T-cell (primary cell): ENCODE data around the gene C20orf204. TPM values are rescaled to one million over a fixed set of nuclear protein-coding genes. Genes with fewer than 3 reads are reported as not detected.
A peak's percentile ranks its signal among the peaks of the same experiment; 100 is the strongest.

ENCODE experiments used
- ATAC-seq, 4 experiments: fragments of 200-7000 bp in 3 of 4; fragments of 150-1000 bp in 1 of 4; cut with Tn5 transposase; replicated peaks in 1 of 4; 1 replicate in 3 of 4; 2 replicates in 1 of 4; pipeline ENCODE4 v1.10.0; 2021; ENCODE audit warnings: moderate library complexity in 3 of 4, mild to moderate bottlenecking in 2 of 4, moderate number of reproducible peaks in 1 of 4
- CTCF ChIA-PET, 2 donors: fragments of 300-600 bp; sonication (Branson Sonifier 250); formaldehyde crosslinking; loops; one replicate each; lab custom pipeline; 2022; ENCODE audit warnings: antibody characterized with exemption in 2 of 2; lab: Charles Lee
- POLR2A ChIA-PET, 2 donors: fragments of 300-600 bp; sonication (Branson Sonifier 250); formaldehyde crosslinking; loops; one replicate each; lab custom pipeline; 2022; ENCODE audit warnings: antibody characterized with exemption in 2 of 2; lab: Charles Lee
- DNase-seq, 35 experiments: peaks; one replicate each; pipeline versions ENCODE4 v3.0.0 to v3.0.0-alpha.2; 2013 to 2023
- H3K27ac ChIP-seq: one replicate; pipeline ENCODE4 v1.5.1; 2013; ENCODE audit warnings: low read length
- H3K27me3 ChIP-seq, 2 experiments: replicated peaks in 1 of 2; 1 replicate in 1 of 2; 2 replicates in 1 of 2; pipeline versions ENCODE4 v1.6.1 to v1.7.0; 2013; ENCODE audit warnings: low read length in 1 of 2, mixed read lengths in 1 of 2; ENCODE audit not compliant: control insufficient read depth in 2 of 2, insufficient read depth in 2 of 2; ENCODE audit errors: extremely low read depth in 1 of 2
- H3K36me3 ChIP-seq, 2 donors: 1 replicate in 1 of 2; 2 replicates in 1 of 2; pipeline versions ENCODE4 v1.6.1 to v1.7.0; 2013; ENCODE audit warnings: low read length in 1 of 2; ENCODE audit not compliant: control insufficient read depth in 2 of 2, insufficient read depth in 1 of 2; ENCODE audit errors: extremely low read depth in 1 of 2
- H3K4me1 ChIP-seq, 2 experiments: 1 replicate in 1 of 2; 2 replicates in 1 of 2; pipeline versions ENCODE4 v1.6.1 to v1.7.0; 2013; ENCODE audit warnings: low read length in 2 of 2, mixed read lengths in 1 of 2; ENCODE audit not compliant: insufficient read depth in 2 of 2, control insufficient read depth in 1 of 2; ENCODE audit errors: extremely low read depth in 1 of 2
- H3K4me3 ChIP-seq, 2 donors: 1 replicate in 1 of 2; 2 replicates in 1 of 2; pipeline versions ENCODE4 v1.5.1 to v1.7.0; 2013; ENCODE audit warnings: mild to moderate bottlenecking in 2 of 2, low read length in 1 of 2, moderate library complexity in 1 of 2; ENCODE audit not compliant: control insufficient read depth in 1 of 2; ENCODE audit errors: extremely low read depth in 1 of 2
- H3K9me3 ChIP-seq: 2 replicates; pipeline ENCODE4 v1.7.0; 2013
- H3K27ac Mint-ChIP-seq, 2 donors: one replicate each; pipeline ENCODE4 v1.8.0; 2020 to 2021; ENCODE audit warnings: mild to moderate bottlenecking in 2 of 2, mixed read lengths in 2 of 2
- H3K27me3 Mint-ChIP-seq, 2 donors: one replicate each; pipeline ENCODE4 v1.8.0; 2021 to 2022; ENCODE audit warnings: mixed read lengths in 2 of 2
- H3K36me3 Mint-ChIP-seq: one replicate; pipeline ENCODE4 v1.8.0; 2021; ENCODE audit warnings: mixed read lengths
- H3K4me1 Mint-ChIP-seq, 3 donors: one replicate each; pipeline ENCODE4 v1.8.0; 2020 to 2022; ENCODE audit warnings: mixed read lengths in 3 of 3, mild to moderate bottlenecking in 1 of 3
- H3K4me3 Mint-ChIP-seq, 3 donors: one replicate each; pipeline ENCODE4 v1.8.0; 2020 to 2022; ENCODE audit warnings: mild to moderate bottlenecking in 3 of 3, mixed read lengths in 3 of 3, moderate library complexity in 3 of 3
- H3K9me3 Mint-ChIP-seq, 3 donors: one replicate each; pipeline ENCODE4 v1.8.0; 2020 to 2022; ENCODE audit warnings: mixed read lengths in 3 of 3
- WGBS: methylation state at CpG from one replicate; pipeline ENCODE4 v1.1.5; 2013; ENCODE audit warnings: missing lambda C conversion rate; ENCODE audit not compliant: insufficient coverage; 5-methylcytosine and 5-hydroxymethylcytosine counted together
- total RNA-seq, 35 experiments: library from RNA in 6 of 35; stranded (reverse) in 6 of 35; fragments of 120-200 nt in 1 of 35; gene quantifications; one replicate each; pipeline versions ENCODE4 v1.2.1 to v1.2.4 and lab custom pipeline; 2013 to 2026

C20orf204 gene
- total RNA-seq, 5 donors from 2014 or later (not counting 1 experiment from before 2014, with no cell fraction given) = 4.5 to 20.8 (median 9.5) TPM

- Histone ChIP-seq H3K4me1 (peaks cover 11 to 60% of the 10 kb centered on the region in 2 experiments), H3K9me3 (no peaks in the 10 kb centered on the region), H3K4me3 (peak overlapping the region; percentile 52 to 54), H3K27me3 (no peaks in the 10 kb centered on the region), H3K27ac (no peak overlapping the region), H3K36me3 (no peaks in the 10 kb centered on the region)
- POLR2A ChIA-PET = interaction anchor here in 1 of 2 donors (0.5 kb wide), 1 partner anchor 32 kb away, joined by 4 read pairs; no protein-coding TSS in a partner anchor
- peaks cover 38 to 45% (median 39%) of the 10 kb centered on the region in 3 donors for H3K4me1 Mint-ChIP-seq
- H3K27me3 Mint-ChIP-seq = no peaks in the 10 kb centered on the region
- peak overlapping the region; percentile 72 to 77 for H3K27ac Mint-ChIP-seq
- ATAC-seq = no peak
- DNase-seq = peak in 1 of 35 experiments; percentile 21
- H3K36me3 Mint-ChIP-seq = no peaks in the 10 kb centered on the region
- WGBS = 9% methylated on average over 46 of the region's 51 CpGs
- H3K9me3 Mint-ChIP-seq = no peaks in the 10 kb centered on the region
- CTCF ChIA-PET = interaction anchor here in 1 of 2 donors (0.6 kb wide), 1 partner anchor 158 kb away, joined by 3 read pairs; no protein-coding TSS in a partner anchor
- H3K4me3 Mint-ChIP-seq = peak overlapping the region; percentile 82 to 88 (median 84)
Observed at GRCh38 chr20:64063389-64064144, 27.6 kb downstream of the C20orf204 start.

- WGBS = 85% methylated on average over 10 of the region's 12 CpGs
- ChIA-PET CTCF (no interaction called here), POLR2A (interaction anchor here in 1 of 2 donors (0.5 kb wide), 1 partner anchor 33 kb away, joined by 4 read pairs; no protein-coding TSS in a partner anchor)
- peak overlapping the region in 1 of 2 donors; percentile 52 for H3K4me3 ChIP-seq
- Mint-ChIP-seq H3K4me1 (peaks cover 38 to 50% (median 39%) of the 10 kb centered on the region in 3 donors), H3K4me3 (peak overlapping the region; percentile 82 to 88 (median 84)), H3K27me3 (no peaks in the 10 kb centered on the region), H3K9me3 (no peaks in the 10 kb centered on the region), H3K36me3 (no peaks in the 10 kb centered on the region), H3K27ac (peak overlapping the region; percentile 72 to 80)
- no peaks in the 10 kb centered on the region for H3K9me3 ChIP-seq
- peaks cover 11 to 66% of the 10 kb centered on the region in 2 experiments for H3K4me1 ChIP-seq
- H3K27me3 ChIP-seq = no peaks in the 10 kb centered on the region
- no peak overlapping the region for H3K27ac ChIP-seq
- H3K36me3 ChIP-seq = no peaks in the 10 kb centered on the region
- DNase-seq (no peak), ATAC-seq (no peak)
Observed at GRCh38 chr20:64064145-64064698, 28.2 kb downstream of the C20orf204 start.

GRCh38 chr20:64065062-64065973, 29.3 kb downstream of the C20orf204 start:
- peak in 1 of 4 experiments; percentile 7 for ATAC-seq
- Histone ChIP-seq H3K4me1 (peaks cover 11 to 77% of the 10 kb centered on the region in 2 experiments), H3K4me3 (no peak overlapping the region), H3K36me3 (no peaks in the 10 kb centered on the region), H3K27me3 (no peaks in the 10 kb centered on the region), H3K27ac (peak overlapping the region; percentile 44), H3K9me3 (no peaks in the 10 kb centered on the region)
- H3K4me1 Mint-ChIP-seq = peaks cover 39 to 53% (median 39%) of the 10 kb centered on the region in 3 donors
- DNase-seq = peak in 3 of 35 experiments; percentile 25 to 44 (median 34)
- no peaks in the 10 kb centered on the region for H3K36me3 Mint-ChIP-seq
- CTCF ChIA-PET = no interaction called here
- WGBS = 66% methylated on average over 26 of the region's 27 CpGs
- H3K9me3 Mint-ChIP-seq = no peaks in the 10 kb centered on the region
- peak overlapping the region; percentile 80 to 86 for H3K27ac Mint-ChIP-seq
- POLR2A ChIA-PET = interaction anchor here in 1 of 2 donors (0.6 kb wide), 2 partner anchors 282 to 357 kb away, joined by 3 to 6 read pairs; partner anchors contain the start of genes ARFRP1 and ZGPAT
- H3K27me3 Mint-ChIP-seq = no peaks in the 10 kb centered on the region
- peak overlapping the region; percentile 42 to 82 (median 53) for H3K4me3 Mint-ChIP-seq

- Mint-ChIP-seq H3K9me3 (no peaks in the 10 kb centered on the region), H3K27me3 (no peaks in the 10 kb centered on the region), H3K36me3 (no peaks in the 10 kb centered on the region), H3K4me1 (peaks cover 39 to 57% (median 43%) of the 10 kb centered on the region in 3 donors), H3K4me3 (peak overlapping the region; percentile 14 to 82 (median 32)), H3K27ac (peak overlapping the region; percentile 80 to 86)
- Histone ChIP-seq H3K27me3 (no peaks in the 10 kb centered on the region), H3K27ac (peak overlapping the region; percentile 44), H3K9me3 (no peaks in the 10 kb centered on the region), H3K36me3 (no peaks in the 10 kb centered on the region), H3K4me3 (no peak overlapping the region), H3K4me1 (peaks cover 11 to 83% of the 10 kb centered on the region in 2 experiments)
- ChIA-PET CTCF (no interaction called here), POLR2A (interaction anchor here in 1 of 2 donors (0.6 kb wide), 2 partner anchors 283 to 358 kb away, joined by 3 to 6 read pairs; partner anchors contain the start of genes ARFRP1 and ZGPAT)
- ATAC-seq (peak in 3 of 4 experiments; percentile 7 to 58 (median 8)), DNase-seq (peak in 34 of 35 experiments; percentile 30 to 76 (median 52))
- 23% methylated on average over 4 of the region's 5 CpGs for WGBS
Observed at GRCh38 chr20:64065974-64066343, 30.0 kb downstream of the C20orf204 start.

GRCh38 chr20:64067005-64067632, 31.1 kb downstream of the C20orf204 start:
- H3K9me3 ChIP-seq = no peaks in the 10 kb centered on the region
- ATAC-seq (no peak), DNase-seq (no peak)
- H3K4me1 ChIP-seq = peaks cover 11 to 88% of the 10 kb centered on the region in 2 experiments
- WGBS = 94% methylated on average over 6 of the region's 6 CpGs
- peak overlapping the region; percentile 11 to 43 for H3K27ac Mint-ChIP-seq
- no peaks in the 10 kb centered on the region for H3K27me3 Mint-ChIP-seq
- ChIA-PET CTCF (interaction anchor here in 1 of 2 donors (0.6 kb wide), 1 partner anchor 364 kb away, joined by 4 read pairs; no protein-coding TSS in a partner anchor), POLR2A (no interaction called here)
- H3K4me1 Mint-ChIP-seq = peaks cover 39 to 60% (median 43%) of the 10 kb centered on the region in 3 donors
- H3K36me3 Mint-ChIP-seq = no peaks in the 10 kb centered on the region
- peaks cover 0 to 4% of the 10 kb centered on the region in 2 donors for H3K36me3 ChIP-seq
- H3K4me3 Mint-ChIP-seq = peak overlapping the region in 1 of 3 donors; percentile 31
- no peak overlapping the region for H3K27ac ChIP-seq
- no peaks in the 10 kb centered on the region for H3K27me3 ChIP-seq
- H3K4me3 ChIP-seq = no peak overlapping the region
- H3K9me3 Mint-ChIP-seq = no peaks in the 10 kb centered on the region
